HuH-7.5 (cell line): ENCODE measurements around the gene MTCH1.
A peak's percentile ranks its signal among the peaks of the same experiment; 100 is the strongest.

ENCODE experiments used
- DNase-seq: peaks from one replicate; pipeline ENCODE4 v3.0.0; 2011; ENCODE audit warnings: low spot score

The MTCH1 gene, protein sequence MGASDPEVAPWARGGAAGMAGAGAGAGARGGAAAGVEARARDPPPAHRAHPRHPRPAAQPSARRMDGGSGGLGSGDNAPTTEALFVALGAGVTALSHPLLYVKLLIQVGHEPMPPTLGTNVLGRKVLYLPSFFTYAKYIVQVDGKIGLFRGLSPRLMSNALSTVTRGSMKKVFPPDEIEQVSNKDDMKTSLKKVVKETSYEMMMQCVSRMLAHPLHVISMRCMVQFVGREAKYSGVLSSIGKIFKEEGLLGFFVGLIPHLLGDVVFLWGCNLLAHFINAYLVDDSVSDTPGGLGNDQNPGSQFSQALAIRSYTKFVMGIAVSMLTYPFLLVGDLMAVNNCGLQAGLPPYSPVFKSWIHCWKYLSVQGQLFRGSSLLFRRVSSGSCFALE

GRCh38 chr6:36985808-36986703 is at the start of gene MTCH1:
MTCH1 (minus strand) TSS chr6:36986196; CDS start chr6:36986173, 23 bp downstream.
- DNase-seq = peak; percentile 80

DNA sequence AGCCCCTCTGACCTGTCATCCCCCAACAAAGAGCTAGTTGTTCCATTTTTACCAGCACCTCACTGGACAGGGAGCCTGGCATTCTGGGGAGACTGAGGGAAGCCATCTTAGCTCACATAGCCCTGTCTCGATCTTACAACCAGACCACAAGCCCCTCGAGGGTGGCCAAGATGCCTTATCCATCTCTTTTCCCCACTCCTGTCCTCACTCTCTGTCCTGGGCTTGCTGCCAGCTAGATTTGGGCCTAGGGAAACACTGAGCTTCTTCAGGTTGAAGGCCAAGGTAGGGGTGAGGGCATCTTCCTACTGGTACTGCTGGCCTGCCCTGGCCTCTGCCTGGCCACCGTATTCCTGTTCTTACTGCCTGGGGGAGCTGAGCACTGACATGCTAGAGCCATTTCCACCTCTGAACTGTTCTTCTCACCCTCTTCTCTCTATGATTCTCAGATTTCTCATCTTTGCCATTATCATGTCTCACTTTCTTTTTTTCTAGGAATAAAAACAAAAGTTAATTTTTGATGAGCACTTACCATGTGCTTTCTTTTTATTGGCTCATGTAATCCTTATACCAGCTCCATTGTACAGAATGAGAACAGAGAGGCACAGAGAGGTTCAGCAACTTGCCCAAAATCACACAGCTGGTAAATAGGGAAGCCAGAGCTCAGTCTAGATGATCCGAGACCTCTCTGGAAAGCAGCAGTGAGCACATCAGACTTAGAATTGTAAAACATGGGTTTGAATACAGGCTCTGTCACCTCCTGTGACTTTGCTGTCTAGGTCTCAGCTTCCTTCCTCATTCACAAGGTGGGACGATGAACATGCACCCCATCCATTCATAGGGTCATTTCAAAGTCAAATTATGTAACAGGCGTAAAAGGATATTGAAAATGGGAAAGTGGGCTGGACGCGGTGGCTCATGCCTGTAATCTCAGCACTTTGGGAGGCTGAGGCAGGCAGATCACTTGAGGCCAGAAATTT is 48.1 kb upstream of the MTCH1 start:
- no peak for DNase-seq

DNA sequence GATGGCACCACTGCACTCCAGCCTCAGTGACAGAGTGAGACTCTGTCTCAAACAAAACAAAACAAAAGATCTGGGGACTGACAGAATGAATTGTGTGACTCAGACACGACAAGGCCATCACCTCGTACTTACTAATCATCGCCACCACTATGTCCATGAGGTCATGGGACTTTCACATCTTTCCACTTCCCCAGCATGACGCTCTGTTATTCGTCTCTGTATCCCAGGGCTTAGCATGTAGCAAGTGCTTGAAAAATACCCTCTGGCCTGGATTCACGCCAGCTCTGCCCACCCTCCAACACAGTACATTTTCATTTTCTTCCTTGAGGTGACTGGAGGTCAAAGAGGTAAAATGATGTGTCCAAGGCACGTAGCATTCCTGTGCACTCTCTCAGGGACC is 47.3 kb upstream of the MTCH1 start:
- no peak for DNase-seq

GRCh38 chr6:37032239-37032638 is 46.2 kb upstream of the MTCH1 start:
- DNase-seq = no peak

DNA sequence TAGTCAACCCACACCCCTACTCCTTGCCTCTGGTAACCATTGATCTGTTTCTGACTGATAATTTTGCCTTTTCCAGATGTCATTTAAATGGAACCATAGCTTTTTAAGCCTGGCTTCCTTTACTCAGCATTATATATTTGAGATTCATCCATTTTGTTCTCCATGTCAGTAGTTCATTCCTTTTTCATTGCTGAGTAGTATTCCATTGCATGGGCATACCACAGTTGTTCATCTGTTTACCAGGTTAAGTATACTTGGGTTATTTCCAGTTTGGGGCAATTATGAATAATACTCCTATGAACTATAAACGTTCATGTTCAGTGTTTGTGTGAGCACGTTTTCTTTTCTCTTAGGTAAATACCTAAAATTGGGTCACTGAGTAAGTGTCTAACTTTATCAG is 44.6 kb upstream of the MTCH1 start:
- DNase-seq = no peak

- peak; percentile 53 for DNase-seq
Measured at GRCh38 chr6:37029249-37029971, 43.4 kb upstream of the MTCH1 start.

GRCh38 chr6:37027811-37028469 is 41.9 kb upstream of the MTCH1 start:
- DNase-seq = no peak

GRCh38 chr6:37027036-37027720 is 41.2 kb upstream of the MTCH1 start:
- DNase-seq = no peak

- no peak for DNase-seq
Measured at GRCh38 chr6:37025621-37026466, 39.8 kb upstream of the MTCH1 start.

DNA sequence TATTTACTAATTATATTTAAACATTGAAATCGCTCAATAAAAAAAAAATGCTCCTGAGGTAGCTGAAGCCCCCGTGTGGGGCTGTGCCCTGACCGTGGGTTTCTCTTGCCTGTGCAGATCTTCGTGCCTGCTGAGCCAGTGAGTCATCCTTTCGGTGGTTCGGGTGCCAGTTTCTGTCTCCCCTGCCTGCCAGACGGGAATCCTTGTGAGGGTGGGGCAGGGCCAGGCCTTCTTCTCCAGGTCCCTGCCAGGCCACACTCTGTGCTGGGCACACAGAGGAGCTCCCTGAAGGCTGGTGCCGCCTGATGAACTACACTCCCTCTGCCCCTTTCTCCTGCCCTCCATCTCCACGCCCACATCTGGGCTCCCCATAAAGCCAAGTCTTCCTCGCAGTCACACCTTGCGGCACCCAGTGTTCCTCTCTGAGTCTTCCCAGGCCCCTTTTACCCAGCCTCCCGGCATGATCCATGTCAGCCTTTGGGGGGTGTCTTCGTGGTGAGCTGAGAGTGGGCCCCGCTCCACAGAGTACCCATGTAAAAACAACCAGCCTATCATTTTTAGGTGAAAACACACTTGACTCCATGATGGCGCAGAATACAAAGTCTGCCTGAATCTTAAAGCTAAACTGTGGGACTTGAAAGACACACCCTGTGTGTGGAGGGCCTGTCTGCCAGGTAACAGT is 38.8 kb upstream of the MTCH1 start:
- DNase-seq = no peak

GRCh38 chr6:37022135-37022863 is 36.3 kb upstream of the MTCH1 start:
- no peak for DNase-seq

- no peak for DNase-seq
Measured at GRCh38 chr6:37021356-37022129, 35.5 kb upstream of the MTCH1 start.

GRCh38 chr6:37020812-37021211 is 34.8 kb upstream of the MTCH1 start:
- no peak for DNase-seq

DNA sequence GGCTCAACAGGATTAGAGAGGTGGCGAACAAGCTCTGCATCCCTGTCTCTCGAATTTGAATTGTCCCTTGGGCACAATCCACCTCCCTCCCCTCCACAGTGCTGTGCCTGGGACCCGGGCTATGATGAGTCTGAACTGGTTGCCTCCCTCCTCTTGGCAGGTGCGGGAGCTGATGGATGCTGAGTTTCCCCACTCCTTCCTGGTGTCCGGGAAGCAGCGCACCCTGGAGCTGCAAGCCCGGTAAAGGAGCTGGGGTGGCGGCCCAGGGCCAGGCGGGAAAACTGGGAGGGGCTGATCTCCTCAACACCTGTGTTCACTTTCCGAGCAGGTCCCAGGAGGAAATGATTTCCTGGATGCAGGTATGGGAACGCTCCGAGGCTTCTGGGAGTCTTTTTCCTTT is 34.4 kb upstream of the MTCH1 start:
- no peak for DNase-seq

GRCh38 chr6:37019065-37019450 is 33.1 kb upstream of the MTCH1 start:
- no peak for DNase-seq

GRCh38 chr6:37018198-37019064 is 32.4 kb upstream of the MTCH1 start:
- DNase-seq = peak; percentile 85
